AG04449 (cell line): ENCODE data around the gene NPIPA3.
"Not testable (repeated sequence)": the region's sequence is repeated elsewhere in the genome, so short reads cannot be mapped to it uniquely, and the experiment has no call there.

Source experiments
- CTCF ChIA-PET: fragments of 350-600 bp; formaldehyde crosslinking; extraction: SDS; loops from one replicate; lab custom pipeline; 2021; ENCODE audit warnings: antibody characterized with exemption; lab: Yijun Ruan, JAX
- POLR2A ChIA-PET: fragments of 400-600, 350-600 bp; formaldehyde crosslinking; extraction: SDS; loops from one replicate; lab custom pipeline; 2020; ENCODE audit warnings: antibody characterized with exemption, inconsistent platforms; lab: Yijun Ruan, JAX
- DNase-seq: peaks from one replicate; pipeline ENCODE4 v3.0.0-alpha.2; 2010; ENCODE audit warnings: low read depth, low spot score
- H3K4me3 ChIP-seq: 2 replicates; pipeline ENCODE4 v1.5.1; 2011; ENCODE audit warnings: low read depth, mild to moderate bottlenecking, control low read depth, low read length

NPIPA3 gene

GRCh38 chr16:14740832-14741385, 37.7 kb downstream of the NPIPA3 start:
- DNase-seq, CTCF ChIA-PET, H3K4me3 ChIP-seq, POLR2A ChIA-PET: not testable (repeated sequence)

GRCh38 chr16:14741794-14742193, 38.6 kb downstream of the NPIPA3 start:
- DNase-seq, H3K4me3 ChIP-seq, CTCF ChIA-PET, POLR2A ChIA-PET: not testable (repeated sequence)

- POLR2A ChIA-PET, H3K4me3 ChIP-seq, CTCF ChIA-PET, DNase-seq: not testable (repeated sequence)
Measured at GRCh38 chr16:14742273-14743128, 39.3 kb downstream of the NPIPA3 start, which contains the start of gene NPIPA2. NPIPA2 (plus strand) TSS chr16:14742533; CDS start chr16:14748066, 5,533 bp downstream.

GRCh38 chr16:14773654-14774053, 70.4 kb downstream of the NPIPA3 start:
- POLR2A ChIA-PET, H3K4me3 ChIP-seq, DNase-seq, CTCF ChIA-PET: not testable (repeated sequence)

GRCh38 chr16:14775624-14776023, 72.4 kb downstream of the NPIPA3 start:
- H3K4me3 ChIP-seq, DNase-seq, CTCF ChIA-PET, POLR2A ChIA-PET: not testable (repeated sequence)
